IPS-18c (cell line): ENCODE measurements around the gene PTPDC1.

ENCODE experiments used
- H3K4me3 ChIP-seq: 2 replicates; pipeline ENCODE4 v1.7.0; 2013; ENCODE audit warnings: low read depth, mild to moderate bottlenecking, low read length, moderate library complexity; ENCODE audit not compliant: insufficient read depth
- H3K9me3 ChIP-seq: one replicate; pipeline ENCODE4 v1.6.1; 2013; ENCODE audit warnings: mild to moderate bottlenecking, low read length, moderate library complexity; ENCODE audit not compliant: control insufficient read depth, insufficient read depth

Gene PTPDC1

DNA sequence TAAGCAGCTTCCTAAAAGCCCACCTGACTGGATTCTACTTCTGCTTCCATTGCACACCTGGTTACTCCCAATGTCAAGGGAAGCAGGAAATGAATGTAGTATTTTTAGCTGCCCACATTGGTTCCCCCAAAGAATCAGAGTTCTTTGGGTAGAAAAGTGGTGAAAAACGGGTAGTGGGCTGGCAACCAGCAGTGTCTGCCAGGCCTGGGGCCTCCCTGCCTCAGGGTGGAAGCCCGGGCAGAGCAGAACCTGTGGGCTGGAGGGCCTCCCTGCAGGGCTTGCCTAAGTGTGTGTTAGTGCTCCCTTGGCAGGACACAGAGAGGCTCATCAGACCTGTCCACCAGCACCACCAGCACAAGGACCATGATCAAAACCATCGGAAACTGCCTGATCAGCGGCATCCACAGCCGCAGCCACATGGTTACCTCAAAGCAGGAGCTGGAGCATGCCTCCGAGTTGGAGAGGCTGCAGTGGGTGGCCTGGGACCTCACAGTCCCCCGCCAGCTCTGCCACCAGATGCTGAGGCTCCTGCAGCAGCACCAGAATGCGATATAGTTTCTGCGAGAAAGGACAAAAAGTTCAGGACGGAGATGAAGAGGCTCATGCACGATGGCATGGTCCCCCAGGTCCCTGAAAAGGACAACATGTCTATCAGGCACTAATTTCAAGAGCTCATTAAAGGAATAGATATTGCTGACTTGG, 72.2 kb downstream of the PTPDC1 start:
- Histone ChIP-seq H3K4me3 (no peak overlapping the region), H3K9me3 (no peaks in the 10 kb centered on the region)

DNA sequence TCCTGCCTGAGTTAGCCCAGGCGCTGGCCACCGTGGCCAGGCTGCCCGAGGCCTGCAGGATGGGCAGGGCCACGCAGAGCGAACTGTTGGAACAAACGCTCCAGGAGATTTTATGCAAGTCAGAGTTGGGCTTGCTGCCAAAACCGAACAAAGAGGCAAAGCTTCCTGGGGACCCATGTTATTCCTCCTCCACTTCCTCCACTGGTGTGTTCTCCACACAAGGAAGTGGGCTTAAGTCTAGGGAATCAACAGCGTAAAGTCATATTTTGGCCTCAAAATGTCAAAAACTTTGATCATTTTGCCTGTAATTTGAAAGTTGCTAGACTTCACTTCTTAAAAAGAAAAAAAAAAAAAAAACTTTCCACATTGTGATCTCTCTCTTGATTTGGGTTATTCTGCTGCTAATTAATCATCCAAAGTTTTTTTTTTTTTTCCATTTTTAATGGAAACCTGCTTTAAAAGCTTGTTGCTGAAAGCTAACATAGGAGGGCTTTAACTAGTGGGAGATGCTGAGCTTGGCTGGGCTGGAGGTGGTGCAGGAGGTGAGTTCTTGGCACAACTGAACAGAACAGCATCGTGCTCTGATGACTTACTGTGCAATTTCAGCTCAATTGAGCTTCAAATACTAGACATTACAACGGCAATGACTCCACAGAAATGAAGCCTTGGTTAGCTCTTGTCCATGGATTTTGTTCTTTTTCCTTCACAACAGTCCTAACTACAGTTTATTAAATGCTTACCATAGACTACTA, 73.0 kb downstream of the PTPDC1 start:
- H3K9me3 ChIP-seq, result no peaks in the 10 kb centered on the region
- H3K4me3 ChIP-seq, result no peak overlapping the region
